Upper lobe of left lung (tissue), 4 donors: ENCODE data around the gene MIPOL1.

Source experiments
- CTCF ChIP-seq, 6 experiments: fragments of 450-650 bp in 4 of 6; fragments of 200-600 bp in 2 of 6; sonication (generic) in 2 of 6; IDR thresholded peaks; one replicate each; pipeline ENCODE4 v1.5.1; 2016 to 2019; ENCODE audit warnings: antibody characterized with exemption in 6 of 6
- POLR2A ChIP-seq, 4 donors: fragments of 450-650 bp; IDR thresholded peaks; one replicate each; pipeline ENCODE4 v1.5.1; 2016 to 2017; ENCODE audit warnings: antibody characterized with exemption in 4 of 4, mild to moderate bottlenecking in 2 of 4

- no peak for TF ChIP-seq CTCF (IDR thresholded peaks at IDR 0.05)
- no peak for TF ChIP-seq POLR2A (IDR thresholded peaks at IDR 0.05)
Measured at GRCh38 chr14:37181441-37181840, 16.3 kb upstream of the MIPOL1 start.
